GM23248 (cell line): ENCODE results near the gene ANKRD39.

Source experiments
- EZH2 ChIP-seq: fragments of 200-600 bp; sonication (generic); IDR thresholded peaks from 2 replicates; pipeline ENCODE4 v1.6.1; 2018; ENCODE audit warnings: antibody characterized with exemption, mild to moderate bottlenecking; ENCODE audit not compliant: insufficient read depth, poor library complexity, severe bottlenecking
- EZH2phosphoT487 ChIP-seq: fragments of 200-600 bp; sonication (generic); IDR thresholded peaks from 2 replicates; pipeline ENCODE4 v1.6.1; 2018; ENCODE audit warnings: antibody characterized with exemption, moderate library complexity, mild to moderate bottlenecking, low read depth; ENCODE audit not compliant: insufficient read depth

DNA sequence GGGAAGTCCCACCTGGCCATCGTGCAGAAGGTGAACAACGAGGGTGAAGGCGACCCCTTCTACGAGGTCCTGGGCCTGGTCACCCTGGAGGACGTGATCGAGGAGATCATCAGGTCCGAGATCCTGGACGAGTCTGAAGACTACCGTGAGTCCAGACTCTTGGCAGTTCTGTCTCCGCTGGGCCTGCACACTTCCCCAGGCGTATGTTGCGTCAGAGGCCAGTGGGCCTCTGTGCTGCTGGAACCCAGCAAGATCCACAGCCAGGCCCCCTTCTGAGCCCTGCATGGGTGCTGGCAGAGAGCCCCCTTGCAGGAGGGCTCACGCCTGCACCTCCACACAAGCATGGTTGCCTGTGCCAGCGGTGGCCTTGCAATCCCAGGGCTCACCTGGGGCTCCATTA lies 32.8 kb downstream of the ANKRD39 start:
- no peak for TF ChIP-seq EZH2
- no peak for TF ChIP-seq EZH2phosphoT487
